NAMALWA (cell line): ENCODE results near the gene CA5A.
"Not testable (repeated sequence)": the region's sequence is repeated elsewhere in the genome, so short reads cannot be mapped to it uniquely, and the experiment has no call there.

Experiments
- DNase-seq: peaks from one replicate; pipeline ENCODE4 v3.0.0-alpha.2; 2015; ENCODE audit warnings: low spot score

Gene CA5A

GRCh38 chr16:87936375-87937230 lies at the start of gene CA5A:
CA5A (minus strand) TSS chr16:87936529; CDS start chr16:87936450, 79 bp downstream.
- no peak for DNase-seq

GRCh38 chr16:87985493-87985892 lies 49.2 kb upstream of the CA5A start:
- DNase-seq, result not testable (repeated sequence)

- DNase-seq, result no peak
Observed at GRCh38 chr16:87984632-87985267, 48.4 kb upstream of the CA5A start.

GRCh38 chr16:87984180-87984579 lies 47.9 kb upstream of the CA5A start:
- not testable (repeated sequence) for DNase-seq

GRCh38 chr16:87983737-87984097 lies 47.4 kb upstream of the CA5A start:
- DNase-seq, result not testable (repeated sequence)

- DNase-seq, result not testable (repeated sequence)
Observed at GRCh38 chr16:87983072-87983736, 46.9 kb upstream of the CA5A start.

- DNase-seq, result no peak
Observed at GRCh38 chr16:87982581-87983041, 46.3 kb upstream of the CA5A start.

GRCh38 chr16:87981376-87981775 lies 45.0 kb upstream of the CA5A start:
- not testable (repeated sequence) for DNase-seq

GRCh38 chr16:87979911-87980630 lies 43.7 kb upstream of the CA5A start:
- not testable (repeated sequence) for DNase-seq

- no peak for DNase-seq
Observed at GRCh38 chr16:87979352-87979751, 43.0 kb upstream of the CA5A start.

GRCh38 chr16:87978127-87978526 lies 41.8 kb upstream of the CA5A start:
- DNase-seq, result no peak

GRCh38 chr16:87976665-87977064 lies 40.3 kb upstream of the CA5A start:
- no peak for DNase-seq

GRCh38 chr16:87974178-87974577 lies 37.8 kb upstream of the CA5A start:
- no peak for DNase-seq

GRCh38 chr16:87973717-87974116 lies 37.4 kb upstream of the CA5A start:
- DNase-seq, result no peak

- no peak for DNase-seq
Observed at GRCh38 chr16:87971933-87972332, 35.6 kb upstream of the CA5A start.

- no peak for DNase-seq
Observed at GRCh38 chr16:87970186-87970585, 33.9 kb upstream of the CA5A start.

- no peak for DNase-seq
Observed at GRCh38 chr16:87968541-87968940, 32.2 kb upstream of the CA5A start.

- no peak for DNase-seq
Observed at GRCh38 chr16:87966685-87967185, 30.4 kb upstream of the CA5A start.

- no peak for DNase-seq
Observed at GRCh38 chr16:87966064-87966645, 29.8 kb upstream of the CA5A start.

- DNase-seq, result no peak
Observed at GRCh38 chr16:87965417-87965816, 29.1 kb upstream of the CA5A start.

- no peak for DNase-seq
Observed at GRCh38 chr16:87964049-87964659, 27.8 kb upstream of the CA5A start.
